HG03135 (cell line): ENCODE results near the gene ERC2.

Experiments used
- ATAC-seq: cut with Tn5 transposase; IDR thresholded peaks from one replicate; pipeline ENCODE4 v1.9.1; 2021; ENCODE audit warnings: mild to moderate bottlenecking, moderate library complexity; ENCODE audit not compliant: unreplicated experiment

ERC2 gene

DNA sequence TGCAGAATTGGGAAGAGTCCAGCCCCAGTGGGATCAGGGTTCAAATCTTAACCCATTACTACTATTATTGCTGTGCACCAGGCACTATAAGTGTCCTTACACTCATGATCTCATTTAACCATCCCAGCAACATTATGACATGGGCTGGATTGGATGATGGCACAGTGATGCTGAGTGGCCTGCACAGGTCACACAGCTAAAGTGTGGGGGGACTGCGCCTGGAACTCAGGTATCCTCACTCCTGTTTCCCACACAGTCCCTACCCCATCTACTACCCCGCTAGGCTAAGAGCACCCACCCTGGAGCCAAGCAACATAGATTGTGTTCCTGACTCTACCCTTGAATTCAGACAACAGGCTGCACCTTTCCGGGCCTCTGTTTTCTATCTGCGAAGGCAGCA lies 997.2 kb downstream of the ERC2 start:
- ATAC-seq, result no peak

DNA sequence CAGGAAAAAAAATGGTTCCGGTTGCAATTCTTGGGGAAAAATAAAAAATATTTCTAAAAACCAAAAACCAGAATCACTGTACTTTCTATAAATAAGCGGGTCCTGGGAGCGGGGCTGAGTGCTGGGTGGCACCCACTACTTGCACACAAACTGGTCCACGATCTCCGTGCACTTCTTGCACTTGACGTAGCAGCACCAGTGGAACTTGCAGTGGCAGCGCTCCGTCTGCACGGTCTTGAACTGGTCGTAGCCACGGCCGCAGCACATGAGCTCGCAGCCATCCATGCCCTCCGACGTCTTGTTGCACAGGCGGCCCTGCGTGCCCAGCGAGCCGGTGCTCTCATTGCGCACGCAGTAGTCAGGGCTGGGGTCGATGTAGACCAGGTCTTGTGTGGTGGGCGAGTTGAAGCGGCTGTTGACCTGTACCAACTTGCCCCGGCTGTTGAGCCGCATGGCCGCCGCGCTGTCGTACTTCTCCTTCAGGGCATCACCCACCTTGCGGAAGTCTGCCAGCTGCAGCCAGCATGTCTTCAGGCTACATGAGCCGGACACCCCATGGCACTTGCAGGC lies 998.2 kb downstream of the ERC2 start:
- ATAC-seq, result no peak

DNA sequence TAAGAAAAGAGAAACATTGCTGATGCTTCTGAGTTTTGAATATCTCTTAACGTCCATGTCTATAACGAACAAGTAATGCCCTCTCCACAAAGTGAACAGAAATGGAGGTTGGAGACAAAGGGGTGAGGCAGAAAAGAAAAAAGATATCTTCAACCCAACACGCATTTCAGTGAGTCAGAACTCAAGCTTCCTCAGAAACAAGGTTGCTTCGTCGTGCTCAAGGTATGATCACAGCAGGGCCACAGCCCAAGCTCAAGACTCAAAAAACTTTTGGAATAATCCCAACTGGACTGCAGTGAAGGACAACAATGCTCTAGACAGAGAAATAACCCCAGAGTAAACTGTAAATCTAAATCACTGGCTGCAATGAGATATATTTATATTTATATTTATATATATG lies 1000.0 kb downstream of the ERC2 start:
- no peak for ATAC-seq

DNA sequence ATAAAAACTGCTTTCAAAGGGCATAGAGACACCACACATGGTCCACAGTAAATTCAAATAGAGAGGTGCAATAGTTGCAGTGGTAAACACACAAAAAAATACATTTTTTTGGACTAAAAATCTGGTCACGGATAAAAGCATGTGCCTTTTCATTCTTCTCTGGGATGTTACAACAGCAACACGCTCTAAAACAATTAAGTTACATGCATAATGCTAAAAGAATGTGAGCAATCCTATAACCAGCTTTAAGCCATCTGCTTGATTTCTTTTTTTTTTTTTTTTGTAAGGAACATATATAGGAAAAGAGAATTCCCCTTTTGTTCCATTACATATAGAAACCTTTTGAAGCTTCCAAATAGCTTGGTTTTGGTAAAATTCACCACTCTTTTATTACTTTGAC lies 1001.2 kb downstream of the ERC2 start:
- ATAC-seq, result no peak

DNA sequence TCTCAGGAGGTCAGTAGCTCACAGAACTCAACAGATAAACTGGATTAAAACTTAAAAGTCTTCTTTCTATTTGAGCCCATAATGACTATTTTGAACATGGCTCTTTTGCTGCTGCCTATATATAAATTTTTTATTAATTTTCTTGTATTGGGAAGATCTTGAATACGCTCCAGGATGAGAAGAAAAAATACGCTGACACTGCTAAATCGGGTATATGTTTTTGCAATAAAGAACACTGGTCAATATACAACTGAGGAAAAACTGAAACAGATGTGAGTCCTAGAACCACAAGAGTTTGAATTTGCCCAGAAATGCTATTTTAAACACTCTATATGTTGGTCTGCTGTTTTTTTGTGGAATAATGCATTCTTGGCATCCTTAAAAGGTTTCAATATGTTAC lies 1001.7 kb downstream of the ERC2 start:
- no peak for ATAC-seq

DNA sequence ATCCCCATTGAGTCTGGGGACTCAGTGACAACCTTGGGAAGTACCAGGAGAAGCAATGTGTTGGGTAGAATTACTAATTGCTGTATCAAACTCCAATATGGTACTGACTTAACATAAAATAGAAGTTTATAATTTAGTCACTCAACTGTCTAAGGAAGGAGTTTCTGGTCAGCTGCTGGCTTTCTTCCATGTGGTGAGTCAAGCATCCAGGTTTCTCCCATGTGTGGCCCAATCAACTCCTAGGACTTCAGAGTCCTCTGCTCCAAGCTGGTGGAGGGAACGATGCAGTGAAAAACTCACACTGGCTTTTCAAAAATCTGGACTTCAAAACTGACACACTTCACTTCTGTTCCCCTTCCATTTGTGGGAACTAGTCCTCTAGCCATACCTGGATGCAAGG lies 1006.4 kb downstream of the ERC2 start:
- no peak for ATAC-seq

DNA sequence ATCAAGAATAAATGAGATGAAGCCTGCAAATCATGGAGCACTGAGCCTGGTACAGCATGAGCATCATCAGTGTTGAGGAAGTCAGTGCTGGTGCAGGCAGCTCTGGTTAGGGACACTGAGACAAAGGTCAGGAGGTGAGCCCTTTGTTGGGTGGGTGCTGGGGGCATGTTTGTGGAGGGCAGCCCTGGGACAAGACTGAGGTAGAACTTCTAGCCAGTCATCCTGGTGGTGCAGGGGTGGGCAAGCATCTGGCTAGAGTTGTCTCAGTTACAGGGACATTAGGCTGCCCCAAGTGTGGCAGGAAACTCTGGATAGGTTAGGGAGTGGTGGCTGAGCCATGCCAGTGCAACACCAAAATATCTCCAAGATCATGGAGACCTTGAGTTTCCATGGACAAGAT lies 1008.4 kb downstream of the ERC2 start:
- ATAC-seq, result no peak
